ENCODE data around the gene CAB39.

Gene CAB39

GRCh38 chr2:230668184-230668938 lies 44.3 kb upstream of the CAB39 start:
- H3K27ac ChIP-seq: no peak overlapping the region
- TF ChIP-seq CTCF (IDR thresholded peaks at IDR 0.05): no peak
- no peak for TF ChIP-seq ZFX (IDR thresholded peaks at IDR 0.05; ENCODE audit: borderline replicate concordance)

GRCh38 chr2:230668939-230669303 lies 43.7 kb upstream of the CAB39 start:
- H3K27ac ChIP-seq: no peak overlapping the region
- TF ChIP-seq ZFX (IDR thresholded peaks at IDR 0.05; ENCODE audit: borderline replicate concordance) (no peak), CTCF (IDR thresholded peaks at IDR 0.05) (no peak)

- TF ChIP-seq CTCF (IDR thresholded peaks at IDR 0.05) (no peak), ZFX (IDR thresholded peaks at IDR 0.05; ENCODE audit: borderline replicate concordance) (no peak)
- H3K27ac ChIP-seq: no peak overlapping the region
Observed at GRCh38 chr2:230669386-230669950, 43.2 kb upstream of the CAB39 start.

GRCh38 chr2:230671117-230671516 lies 41.5 kb upstream of the CAB39 start:
- TF ChIP-seq CTCF (IDR thresholded peaks at IDR 0.05): no peak
- TF ChIP-seq ZFX (IDR thresholded peaks at IDR 0.05; ENCODE audit: borderline replicate concordance): no peak
- H3K27ac ChIP-seq: no peak overlapping the region

- H3K27ac ChIP-seq: no peak overlapping the region
- TF ChIP-seq ZFX (IDR thresholded peaks at IDR 0.05; ENCODE audit: borderline replicate concordance) (no peak), CTCF (IDR thresholded peaks at IDR 0.05) (no peak)
Observed at GRCh38 chr2:230672836-230673235, 39.8 kb upstream of the CAB39 start.

GRCh38 chr2:230674401-230674800 lies 38.2 kb upstream of the CAB39 start:
- no peak overlapping the region for H3K27ac ChIP-seq
- TF ChIP-seq CTCF (IDR thresholded peaks at IDR 0.05) (no peak), ZFX (IDR thresholded peaks at IDR 0.05; ENCODE audit: borderline replicate concordance) (no peak)

- TF ChIP-seq ZFX (IDR thresholded peaks at IDR 0.05; ENCODE audit: borderline replicate concordance) (no peak), CTCF (IDR thresholded peaks at IDR 0.05) (no peak)
- H3K27ac ChIP-seq: no peak overlapping the region
Observed at GRCh38 chr2:230674966-230675672, 37.5 kb upstream of the CAB39 start.
